Ovary (tissue), 10 donors: ENCODE results near the gene FAM184A. TPM values are rescaled to one million over a fixed set of nuclear protein-coding genes. Genes with fewer than 3 reads are reported as not detected.

Experiments
- DNase-seq, 5 donors: peaks; one replicate each; pipeline ENCODE4 v3.0.0-alpha.2; 2019 to 2020
- H3K27ac ChIP-seq, 2 donors: fragments of 200-600 bp; one replicate each; pipeline versions ENCODE4 v1.5.1 to v1.8.0; 2019 to 2022
- H3K27me3 ChIP-seq: fragments of 200-600 bp; one replicate; pipeline ENCODE4 v1.8.0; 2022
- H3K36me3 ChIP-seq: fragments of 200-600 bp; sonication (generic); one replicate; pipeline ENCODE4 v1.5.1; 2019
- H3K4me1 ChIP-seq: one replicate; pipeline ENCODE4 v1.8.1; 2013; ENCODE audit warnings: mild to moderate bottlenecking, moderate library complexity; ENCODE audit not compliant: insufficient read depth
- H3K4me3 ChIP-seq: fragments of 200-600 bp; sonication (generic); one replicate; pipeline ENCODE4 v1.5.1; 2017
- H3K9me3 ChIP-seq, 2 donors: fragments of 200-600 bp in 1 of 2; sonication (generic) in 1 of 2; one replicate each; pipeline versions ENCODE4 v1.5.1 to v1.8.1; 2013 to 2019; ENCODE audit warnings: mild to moderate bottlenecking in 1 of 2, moderate library complexity in 1 of 2
- CTCF ChIP-seq, 3 donors: fragments of 450-650 bp in 2 of 3; fragments of 200-600 bp in 1 of 3; IDR thresholded peaks; one replicate each; pipeline versions ENCODE4 v1.5.1 to v1.8.0; 2016 to 2022; ENCODE audit warnings: antibody characterized with exemption in 3 of 3, mild to moderate bottlenecking in 1 of 3
- EP300 ChIP-seq: sonication (generic); formaldehyde crosslinking; IDR thresholded peaks from one replicate; pipeline ENCODE4 v1.6.1; 2017; ENCODE audit warnings: antibody characterized with exemption
- POLR2A ChIP-seq: fragments of 450-650 bp; IDR thresholded peaks from one replicate; pipeline ENCODE4 v1.6.1; 2017; ENCODE audit warnings: antibody characterized with exemption, mild to moderate bottlenecking, moderate library complexity
- WGBS, 3 donors: extraction: QIAGEN DNeasy Blood & Tissue Kit in 1 of 3; methylation state at CpG; one replicate each; pipeline versions ENCODE4 v1.1.5 to v1.1.7; 2013 to 2017; 5-methylcytosine and 5-hydroxymethylcytosine counted together
- intact Hi-C, 4 donors: fragments of 100-400 bp; cut with DNase I; formaldehyde crosslinking; loops; one replicate each; pipeline versions ENCODE4 v1.11.0 to v1.15.1; 2022 to 2023
- long read RNA-seq, 3 donors: library from polyadenylated mRNA in 2 of 3; unstranded in 2 of 3; transcript quantifications; one replicate each; pipeline ENCODE4 v2.0.0 and lab custom pipeline, GENCODE V29; 2021 to 2026
- polyA plus RNA-seq, 2 donors: library from polyadenylated mRNA; stranded (reverse); fragments of 200-250 nt in 1 of 2; fragments of 350-450 nt in 1 of 2; fragmentation: Illumina TruSeq in 1 of 2; extraction: RNeasy Lipid Tissue Mini Kit (QIAGEN cat#74804) in 1 of 2; gene quantifications; one replicate each; pipeline ENCODE4 v1.2.3, GENCODE V29; 2013 to 2014
- total RNA-seq, 7 donors: library from RNA; depleted of rRNA in 2 of 7; stranded (reverse); fragments of >200 nt in 2 of 7; fragmentation: NEBNext Ultra II Directional in 3 of 7; extraction: Animal tissue kit (Norgen Biotek cat#: 25700) in 3 of 7; gene quantifications; one replicate each; pipeline versions ENCODE4 v1.1.0 to v1.2.4, GENCODE V29; 2016 to 2023
- donor health status: DM: no; HTN: no; CAD: no; lungs with moderate emphysema.
- donor health status: DM: no; HTN: no; CAD: no.
- donor health status: Bipolar disorder and iron deficiency.
- donor health status: DM: yes; HTN: yes; CAD: no.
- donor health status: DM: no; HTN: no; CAD: no.
- donor health status: DM: yes; HTN: yes; CAD: no.

FAM184A gene
- total RNA-seq (10 to 100 TPM in 3 of 7 donors, 1 to 10 TPM in 4; 5.4 to 10.8 (median 9.5) TPM), polyA plus RNA-seq (1 to 10 TPM; 2.8 to 3.6 TPM)
- long read RNA-seq, donor 1, partial matches to known transcripts, result 2 of 2 reads
- long read RNA-seq, donor 1, other reads (novel, unspliced or antisense), result 0 of 2 reads
- long read RNA-seq, donor 2, result 0 reads
- long read RNA-seq, donor 3, full-length matches to known transcripts, result 9 of 20 reads
- long read RNA-seq, donor 3, partial matches to known transcripts, result 5 of 20 reads
- long read RNA-seq, donor 3, other reads (novel, unspliced or antisense), result 6 of 20 reads

GRCh38 chr6:119078376-119079282 is at the start of gene FAM184A:
Gene FAM184A (minus strand): TSS chr6:119078664. CDS start chr6:119078299, 365 bp downstream.
- H3K27ac ChIP-seq, result peak within 1 kb of the TSS; percentile 70 to 83
- no peaks in the 10 kb centered on the region for H3K9me3 ChIP-seq
- H3K27me3 ChIP-seq, result no peaks in the 10 kb centered on the region
- TF ChIP-seq EP300 (no peak), POLR2A (peak; percentile 28), CTCF (IDR thresholded peaks at IDR 0.05) (peak in 2 of 3 donors; percentile 8 to 49)
- H3K4me3 ChIP-seq, result peak within 1 kb of the TSS; percentile 48
- no peaks in the 10 kb centered on the region for H3K4me1 ChIP-seq
- intact Hi-C loops, result no loop called here
- peak; percentile 68 to 85 (median 81) for DNase-seq
- WGBS, 3 donors, result 0 to 1% (median 1%) methylated on average over 48 to 103 of the region's 103 CpGs
- H3K36me3 ChIP-seq, result no peaks in the 10 kb centered on the region

GRCh38 chr6:119127627-119128026 is 49.2 kb upstream of the FAM184A start:
- intact Hi-C loops, result no loop called here

GRCh38 chr6:119126826-119127225 is 48.4 kb upstream of the FAM184A start:
- H3K9me3 ChIP-seq, result no peaks in the 10 kb centered on the region
- no peaks in the 10 kb centered on the region for H3K36me3 ChIP-seq
- 62 to 69% (median 67%) methylated on average over 4 of the region's 4 CpGs for WGBS, 3 donors
- no peaks in the 10 kb centered on the region for H3K27me3 ChIP-seq
- no peak overlapping the region for H3K4me3 ChIP-seq
- no peak overlapping the region for H3K27ac ChIP-seq
- TF ChIP-seq EP300 (no peak), POLR2A (no peak), CTCF (IDR thresholded peaks at IDR 0.05) (no peak)
- H3K4me1 ChIP-seq, result no peaks in the 10 kb centered on the region
- intact Hi-C loops, result no loop called here
- no peak for DNase-seq

More at GRCh38 chr6:119127627-119128026, 49.2 kb upstream of the FAM184A start:
- TF ChIP-seq CTCF (IDR thresholded peaks at IDR 0.05), result no peak
- TF ChIP-seq POLR2A, result no peak
- TF ChIP-seq EP300, result no peak
- 88 to 95% (median 91%) methylated on average over 1 of the region's 1 CpG for WGBS, 3 donors
- Histone ChIP-seq H3K27me3 (no peaks in the 10 kb centered on the region), H3K36me3 (no peaks in the 10 kb centered on the region), H3K9me3 (no peaks in the 10 kb centered on the region), H3K27ac (no peak overlapping the region), H3K4me1 (no peaks in the 10 kb centered on the region), H3K4me3 (no peak overlapping the region)
- DNase-seq, result no peak

GRCh38 chr6:119126140-119126539 is 47.7 kb upstream of the FAM184A start:
- Histone ChIP-seq H3K36me3 (no peaks in the 10 kb centered on the region), H3K4me1 (no peaks in the 10 kb centered on the region), H3K4me3 (no peak overlapping the region), H3K27ac (no peak overlapping the region), H3K27me3 (no peaks in the 10 kb centered on the region), H3K9me3 (no peaks in the 10 kb centered on the region)
- WGBS, 3 donors, result 93 to 94% (median 94%) methylated on average over 4 of the region's 4 CpGs
- intact Hi-C loops, result no loop called here
- TF ChIP-seq CTCF (IDR thresholded peaks at IDR 0.05) (no peak), POLR2A (no peak), EP300 (no peak)
- DNase-seq, result no peak
